LNCAP (cell line): ENCODE measurements around the gene GTF2H3.

Source experiments
- TF ChIP-seq, protein P1 (sequence below): fragments of 450-650 bp; IDR thresholded peaks from 2 replicates; pipeline ENCODE4 v1.5.1; 2017; ENCODE audit warnings: mild to moderate bottlenecking

Gene GTF2H3

DNA sequence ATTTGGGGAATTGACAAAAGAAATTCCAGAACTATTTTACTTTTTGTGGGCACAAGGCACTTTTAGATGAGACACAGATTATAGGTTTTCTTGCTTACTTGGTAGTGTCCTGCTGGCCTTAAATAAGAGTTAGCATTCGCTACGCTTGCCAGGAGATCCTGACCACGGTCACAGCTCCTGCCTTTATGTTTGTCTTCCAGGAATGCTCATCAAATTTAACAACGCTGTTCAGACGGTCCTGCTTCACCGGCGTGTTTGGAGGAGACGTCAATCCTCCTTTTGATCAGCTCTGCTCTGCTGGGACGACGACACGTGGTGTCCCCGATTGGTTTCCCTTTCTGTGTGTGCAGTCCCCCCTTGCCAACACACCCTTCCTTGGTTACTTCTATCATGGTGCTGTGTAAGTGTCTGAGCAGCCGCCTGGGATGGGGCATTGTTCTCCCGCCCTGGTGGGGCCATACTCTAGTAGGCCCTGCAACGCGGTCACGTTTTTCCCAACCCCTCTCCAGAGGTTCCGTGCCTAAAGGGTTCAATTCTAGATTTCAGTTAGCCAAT is 53.1 kb downstream of the GTF2H3 start:
- TF ChIP-seq, protein P1, sequence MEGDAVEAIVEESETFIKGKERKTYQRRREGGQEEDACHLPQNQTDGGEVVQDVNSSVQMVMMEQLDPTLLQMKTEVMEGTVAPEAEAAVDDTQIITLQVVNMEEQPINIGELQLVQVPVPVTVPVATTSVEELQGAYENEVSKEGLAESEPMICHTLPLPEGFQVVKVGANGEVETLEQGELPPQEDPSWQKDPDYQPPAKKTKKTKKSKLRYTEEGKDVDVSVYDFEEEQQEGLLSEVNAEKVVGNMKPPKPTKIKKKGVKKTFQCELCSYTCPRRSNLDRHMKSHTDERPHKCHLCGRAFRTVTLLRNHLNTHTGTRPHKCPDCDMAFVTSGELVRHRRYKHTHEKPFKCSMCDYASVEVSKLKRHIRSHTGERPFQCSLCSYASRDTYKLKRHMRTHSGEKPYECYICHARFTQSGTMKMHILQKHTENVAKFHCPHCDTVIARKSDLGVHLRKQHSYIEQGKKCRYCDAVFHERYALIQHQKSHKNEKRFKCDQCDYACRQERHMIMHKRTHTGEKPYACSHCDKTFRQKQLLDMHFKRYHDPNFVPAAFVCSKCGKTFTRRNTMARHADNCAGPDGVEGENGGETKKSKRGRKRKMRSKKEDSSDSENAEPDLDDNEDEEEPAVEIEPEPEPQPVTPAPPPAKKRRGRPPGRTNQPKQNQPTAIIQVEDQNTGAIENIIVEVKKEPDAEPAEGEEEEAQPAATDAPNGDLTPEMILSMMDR = no peak

- TF ChIP-seq, protein P1 = no peak
These were observed 56.7 kb downstream of the GTF2H3 start for GRCh38 chr12:123690191-123690840.

DNA sequence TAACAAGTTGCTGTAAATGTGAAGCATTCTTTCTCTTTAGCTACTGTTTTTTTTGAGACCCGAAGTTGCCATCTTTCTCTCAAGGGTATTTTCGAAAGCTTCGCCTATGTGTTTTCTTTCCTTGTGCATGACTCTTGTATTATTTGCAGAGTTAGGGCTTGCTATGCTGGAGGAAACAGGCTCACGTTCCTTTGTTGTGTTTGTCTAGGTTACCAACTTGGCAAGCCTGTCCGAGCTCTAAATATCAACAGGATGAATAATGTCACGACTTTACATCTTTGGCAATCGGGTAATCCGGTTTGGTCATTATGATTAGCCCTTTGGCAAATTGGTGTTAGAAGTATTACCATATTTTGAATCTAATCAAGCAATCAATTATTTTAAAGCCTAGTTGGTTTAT is 62.6 kb downstream of the GTF2H3 start:
- TF ChIP-seq, protein P1 = no peak

DNA sequence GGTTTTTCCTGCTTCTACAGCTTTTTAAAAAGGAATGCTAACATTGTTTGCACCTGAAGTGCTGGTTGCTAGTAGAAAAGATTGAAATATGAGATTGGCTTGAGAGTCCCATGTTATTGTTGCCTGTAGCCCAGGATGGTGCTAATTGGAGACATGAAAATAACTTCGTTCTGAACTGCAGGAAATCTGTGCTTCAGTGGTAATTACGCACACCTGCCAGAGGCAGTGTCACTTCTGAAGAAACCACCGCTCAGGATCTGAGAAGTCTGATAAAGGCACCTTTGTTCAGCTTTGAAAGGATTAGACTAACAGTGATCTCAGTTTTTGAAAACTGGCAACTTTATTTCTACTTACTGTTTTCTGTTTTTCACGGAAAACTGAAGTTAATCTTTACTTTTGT is 63.0 kb downstream of the GTF2H3 start:
- TF ChIP-seq, protein P1 = no peak

- TF ChIP-seq, protein P1 = no peak
These were observed 72.3 kb downstream of the GTF2H3 start for GRCh38 chr12:123705935-123706334.

DNA sequence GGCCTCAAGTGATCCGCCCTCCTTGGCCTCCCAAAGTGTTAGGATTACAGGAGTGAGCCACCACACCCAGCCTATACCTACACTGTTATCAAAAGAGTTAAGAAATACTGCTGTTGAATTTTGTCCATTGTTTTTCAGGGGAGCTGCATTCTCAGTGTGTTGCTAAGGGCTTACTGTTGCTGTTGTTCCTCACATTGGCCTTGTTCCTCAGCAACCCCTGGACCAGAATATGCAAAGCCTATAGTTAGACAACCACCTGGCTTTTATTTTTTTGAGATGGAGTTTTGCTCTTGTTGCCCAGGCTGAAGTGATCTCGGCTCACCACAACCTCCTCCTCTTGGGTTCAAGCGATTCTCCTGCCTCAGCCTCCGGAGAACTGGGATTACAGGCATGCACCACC is 73.8 kb downstream of the GTF2H3 start:
- TF ChIP-seq, protein P1 = no peak
